HG03159 (cell line): ENCODE results near the gene LGR5.
"Not testable (repeated sequence)": the region's sequence is repeated elsewhere in the genome, so short reads cannot be mapped to it uniquely, and the experiment has no call there.

ENCODE experiments used
- ATAC-seq: cut with Tn5 transposase; IDR thresholded peaks from one replicate; pipeline ENCODE4 v1.9.1; 2021; ENCODE audit warnings: mild to moderate bottlenecking, moderate library complexity; ENCODE audit not compliant: unreplicated experiment

LGR5 gene

GRCh38 chr12:71541583-71541982, 102.0 kb downstream of the LGR5 start:
- ATAC-seq, result no peak

- ATAC-seq, result no peak
Observed at GRCh38 chr12:71546322-71546861, 106.8 kb downstream of the LGR5 start.

GRCh38 chr12:71548893-71549292, 109.3 kb downstream of the LGR5 start:
- no peak for ATAC-seq

GRCh38 chr12:71551529-71551928, 111.9 kb downstream of the LGR5 start:
- ATAC-seq, result no peak

- no peak for ATAC-seq
Observed at GRCh38 chr12:71552728-71553501, 113.3 kb downstream of the LGR5 start.

GRCh38 chr12:71555191-71555590, 115.6 kb downstream of the LGR5 start:
- ATAC-seq, result no peak

- ATAC-seq, result not testable (repeated sequence)
Observed at GRCh38 chr12:71555789-71556188, 116.2 kb downstream of the LGR5 start.

DNA sequence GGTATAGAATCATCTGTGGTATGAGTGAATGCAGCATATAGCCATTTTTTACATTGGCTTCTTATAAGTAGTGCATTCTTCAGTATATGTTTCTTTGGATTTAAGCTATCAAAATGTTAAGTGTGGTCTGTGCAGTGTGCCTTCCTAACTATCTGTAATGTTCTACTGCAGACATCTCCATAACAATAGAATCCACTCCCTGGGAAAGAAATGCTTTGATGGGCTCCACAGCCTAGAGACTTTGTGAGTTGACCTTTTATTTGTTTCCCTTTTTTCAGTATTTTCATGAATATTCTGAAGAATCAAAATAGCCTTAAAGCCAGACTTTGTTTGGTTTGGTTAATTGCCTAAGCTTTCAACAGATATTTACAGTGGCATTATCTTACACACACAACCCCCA, 116.8 kb downstream of the LGR5 start:
- ATAC-seq, result no peak

DNA sequence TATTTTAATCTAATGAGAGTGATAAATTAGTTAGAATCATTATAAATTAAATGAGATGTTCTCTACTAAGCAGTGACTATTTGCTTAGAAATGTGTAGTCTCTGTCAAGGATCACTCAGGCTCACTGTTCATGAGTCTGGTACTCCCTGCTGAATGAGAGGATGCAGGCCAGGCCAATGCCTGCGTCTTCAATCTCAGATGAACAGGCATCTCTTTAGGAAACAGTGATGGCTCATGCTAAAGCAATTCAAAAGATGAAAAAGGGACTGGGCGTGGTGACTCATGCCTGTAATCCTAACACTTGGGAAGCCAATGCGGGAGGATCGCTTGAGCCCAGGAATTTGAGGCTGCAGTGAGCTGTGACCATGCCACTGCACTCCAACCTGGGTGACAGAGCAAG, 117.3 kb downstream of the LGR5 start:
- no peak for ATAC-seq

DNA sequence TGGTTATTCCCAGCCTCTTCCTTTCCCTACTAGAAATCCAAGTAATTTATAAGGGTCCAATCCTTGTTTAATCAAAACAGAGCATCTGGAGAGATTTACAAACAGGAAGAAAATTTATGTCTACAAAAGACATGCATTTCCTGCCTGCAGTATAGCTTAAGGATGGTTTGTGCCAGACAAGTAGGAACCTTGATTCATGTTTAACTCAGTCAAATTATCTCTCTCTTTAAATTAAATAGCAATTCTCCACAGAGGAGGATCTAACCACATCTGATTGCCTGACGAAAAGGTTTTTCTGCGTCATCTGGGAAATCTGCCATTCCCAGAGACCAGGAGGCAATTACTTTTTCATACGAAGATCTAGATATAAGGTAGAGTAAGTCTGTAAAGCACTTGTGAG, 118.8 kb downstream of the LGR5 start:
- no peak for ATAC-seq

DNA sequence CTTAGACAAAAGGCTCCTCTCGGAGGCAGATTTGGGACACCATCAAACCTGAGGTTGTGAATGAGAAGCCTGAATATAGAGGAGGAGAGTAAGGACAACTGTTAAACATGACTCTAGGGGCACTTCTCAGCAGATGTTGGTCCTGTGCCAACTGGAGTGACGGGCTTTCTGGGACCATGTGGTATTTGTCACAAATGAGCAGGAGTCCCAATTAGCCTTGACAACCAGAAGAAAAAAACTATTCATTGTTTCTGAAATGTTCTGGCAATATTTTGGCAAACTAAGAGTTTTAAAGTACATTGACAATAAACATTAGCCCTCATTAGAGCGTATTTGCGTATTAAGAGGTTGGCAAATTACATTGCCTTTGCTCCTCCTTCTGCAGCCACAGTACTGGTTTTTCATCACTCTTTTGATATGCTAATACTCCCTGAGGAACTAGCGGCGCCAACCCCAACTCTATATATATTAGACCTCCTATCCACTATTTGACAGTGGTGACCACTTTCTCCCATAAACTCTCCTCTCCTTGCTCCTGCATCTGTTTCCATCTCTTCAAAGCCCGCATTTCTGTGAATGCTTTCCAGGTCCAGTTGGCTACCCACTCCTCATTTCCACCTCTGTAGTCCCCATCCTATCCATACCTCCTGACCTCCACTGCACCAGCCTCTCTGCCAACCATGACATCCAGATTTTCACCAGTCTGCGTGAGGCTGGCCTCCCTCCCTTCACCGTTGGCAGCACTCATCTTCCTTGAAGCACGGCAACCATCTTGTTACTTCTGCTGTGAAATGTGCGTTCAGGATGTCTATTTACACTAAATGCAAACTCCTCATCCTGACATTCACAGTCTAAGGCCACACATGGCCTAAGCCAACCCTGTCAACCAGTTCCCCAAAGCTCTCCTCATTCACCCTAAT, 123.3 kb downstream of the LGR5 start:
- ATAC-seq, result no peak

DNA sequence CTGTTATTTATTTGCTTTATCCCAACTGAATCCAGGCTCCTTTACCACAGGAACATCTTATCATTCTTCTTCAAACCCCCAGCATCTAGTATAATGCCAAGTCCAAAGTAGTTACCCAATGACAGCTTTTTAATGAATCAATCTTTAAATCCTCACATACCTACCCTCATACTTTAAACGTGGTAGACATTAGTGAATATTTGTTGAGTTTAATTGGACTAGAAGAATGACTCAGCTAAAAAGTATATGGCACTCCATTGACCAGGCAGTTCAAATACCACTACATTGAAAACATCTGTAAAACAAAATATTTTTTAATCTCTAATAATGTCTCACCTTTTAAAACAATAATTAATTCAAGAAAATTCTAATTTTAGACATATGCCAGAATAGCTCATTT, 125.9 kb downstream of the LGR5 start:
- ATAC-seq, result no peak

DNA sequence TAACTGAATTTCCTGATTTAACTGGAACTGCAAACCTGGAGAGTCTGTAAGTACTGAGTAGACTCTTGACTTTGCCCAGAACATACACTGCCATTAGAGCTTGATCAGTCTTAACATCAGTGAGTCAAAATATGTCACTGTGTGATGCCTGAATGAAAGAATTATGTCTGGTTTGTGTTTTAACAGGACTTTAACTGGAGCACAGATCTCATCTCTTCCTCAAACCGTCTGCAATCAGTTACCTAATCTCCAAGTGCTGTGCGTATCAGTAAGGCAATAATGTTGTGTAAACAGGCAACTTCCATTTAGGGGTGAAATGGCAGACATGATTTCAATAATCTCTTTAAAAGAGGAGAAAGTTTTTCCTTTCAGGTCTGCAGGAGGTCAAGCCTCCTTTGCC, 127.1 kb downstream of the LGR5 start:
- ATAC-seq, result no peak

DNA sequence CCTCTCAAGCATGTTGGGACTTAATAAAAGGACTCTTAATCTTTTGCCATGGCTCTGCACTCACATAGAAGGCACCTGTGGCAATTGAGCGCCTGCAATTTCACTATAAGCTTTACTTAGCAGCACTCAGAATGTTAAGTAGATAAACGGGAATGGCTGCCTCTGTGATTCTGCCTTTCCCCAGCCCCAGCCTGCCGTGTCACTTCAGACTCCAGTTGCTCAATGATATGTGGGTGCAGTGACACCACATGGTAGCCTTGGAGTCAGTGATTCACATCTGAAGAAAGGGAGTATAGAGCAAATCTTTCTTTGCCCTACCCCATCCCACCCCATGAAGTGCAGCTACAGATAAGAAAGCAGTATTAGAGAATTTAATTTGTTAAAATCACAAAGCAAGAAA, 127.9 kb downstream of the LGR5 start:
- ATAC-seq, result no peak

GRCh38 chr12:71569885-71570284, 130.3 kb downstream of the LGR5 start:
- ATAC-seq, result not testable (repeated sequence)

DNA sequence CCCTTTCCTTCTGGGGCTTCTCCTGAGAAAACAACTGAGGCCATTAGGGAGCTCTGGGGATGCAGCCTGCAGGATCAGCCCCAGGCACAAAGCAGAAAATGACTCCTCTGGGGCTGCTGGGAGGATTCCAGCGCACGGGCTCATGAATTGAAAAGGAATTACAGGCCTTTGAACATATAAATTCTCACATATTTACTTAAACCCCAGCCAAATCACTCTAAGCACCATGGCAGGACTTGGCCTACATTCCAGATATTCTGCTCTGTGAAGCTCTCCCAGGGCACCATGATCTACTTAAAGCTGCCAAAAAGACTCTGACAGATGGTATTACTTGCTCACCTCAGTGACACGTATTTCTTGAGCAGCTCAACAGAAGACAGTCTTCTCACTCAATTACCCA, 136.9 kb downstream of the LGR5 start:
- no peak for ATAC-seq

- ATAC-seq, result no peak
Observed at GRCh38 chr12:71578694-71579258, 139.2 kb downstream of the LGR5 start.

DNA sequence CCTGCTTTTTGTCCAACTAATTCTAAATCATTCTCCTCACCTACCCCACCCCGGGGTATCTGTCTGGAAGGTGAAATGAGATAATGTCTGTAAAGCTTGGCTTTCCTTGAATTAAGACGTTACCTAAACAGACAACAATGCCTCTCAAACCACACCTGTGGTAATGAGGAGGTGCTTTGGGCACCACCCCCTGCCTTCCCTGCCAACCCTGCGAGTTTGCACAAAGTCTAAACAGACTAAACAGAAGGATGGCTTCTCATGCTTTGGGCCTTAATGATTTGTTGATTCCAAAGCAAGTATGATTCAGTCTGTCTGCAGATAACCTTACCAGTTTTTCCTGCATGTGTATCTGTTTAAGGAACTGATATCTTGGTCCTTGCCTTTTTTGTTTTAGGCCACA, 141.6 kb downstream of the LGR5 start:
- no peak for ATAC-seq

DNA sequence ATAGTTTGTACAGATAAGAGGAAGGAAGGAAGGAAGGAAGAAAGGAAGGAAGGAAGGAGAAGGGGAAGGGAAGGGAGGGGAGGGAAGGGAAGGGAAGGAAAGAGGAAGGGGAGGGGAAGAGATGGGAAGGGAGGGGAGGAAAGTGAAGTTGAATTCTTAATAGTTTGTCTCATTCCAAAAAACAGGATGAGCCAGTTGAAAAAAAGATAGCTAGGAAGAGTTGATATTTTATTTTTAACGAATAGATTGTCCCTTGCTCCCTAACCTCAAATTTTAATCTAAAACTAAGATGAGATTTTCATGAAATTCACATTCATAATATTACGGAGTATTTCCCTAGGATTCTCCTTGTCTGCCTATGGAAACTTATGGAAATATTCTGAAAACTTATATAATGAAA, 143.3 kb downstream of the LGR5 start:
- ATAC-seq, result no peak

- no peak for ATAC-seq
Observed at GRCh38 chr12:71584356-71584755, 144.8 kb downstream of the LGR5 start.

DNA sequence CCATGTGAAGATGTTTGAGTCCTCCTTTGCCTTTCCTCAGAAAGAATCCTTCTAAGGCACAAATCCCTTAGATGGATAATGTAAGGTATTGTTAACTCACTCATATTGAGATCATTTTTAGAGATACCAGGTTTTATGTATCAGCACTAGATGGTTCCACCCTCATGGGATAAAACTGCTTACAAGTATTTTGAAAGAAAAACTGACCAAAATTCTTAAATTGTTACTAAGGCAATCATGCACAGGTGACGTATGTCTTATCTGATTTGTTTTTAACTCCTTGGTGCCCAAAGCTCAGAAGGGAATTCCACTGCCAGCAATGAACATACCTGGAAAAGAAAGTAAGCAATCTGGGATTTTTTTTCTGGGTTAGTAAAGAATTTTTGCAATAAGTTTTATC, 145.6 kb downstream of the LGR5 start:
- no peak for ATAC-seq
